PC-3 (cell line): ENCODE data around the gene HDGFL3.

Experiments
- EZH2 ChIP-seq: fragments of 300-600 bp; sonication (generic); IDR thresholded peaks from one replicate; pipeline ENCODE4 v1.6.1; 2017; ENCODE audit warnings: antibody characterized with exemption, mild to moderate bottlenecking, low read length; ENCODE audit not compliant: unreplicated experiment
- TF ChIP-seq, protein P1 (sequence below): fragments of 300-600 bp; sonication (generic); conservative IDR thresholded peaks from 2 replicates; pipeline ENCODE4 v1.5.1; 2017; ENCODE audit warnings: antibody characterized with exemption, low read depth, mild to moderate bottlenecking, low read length

DNA sequence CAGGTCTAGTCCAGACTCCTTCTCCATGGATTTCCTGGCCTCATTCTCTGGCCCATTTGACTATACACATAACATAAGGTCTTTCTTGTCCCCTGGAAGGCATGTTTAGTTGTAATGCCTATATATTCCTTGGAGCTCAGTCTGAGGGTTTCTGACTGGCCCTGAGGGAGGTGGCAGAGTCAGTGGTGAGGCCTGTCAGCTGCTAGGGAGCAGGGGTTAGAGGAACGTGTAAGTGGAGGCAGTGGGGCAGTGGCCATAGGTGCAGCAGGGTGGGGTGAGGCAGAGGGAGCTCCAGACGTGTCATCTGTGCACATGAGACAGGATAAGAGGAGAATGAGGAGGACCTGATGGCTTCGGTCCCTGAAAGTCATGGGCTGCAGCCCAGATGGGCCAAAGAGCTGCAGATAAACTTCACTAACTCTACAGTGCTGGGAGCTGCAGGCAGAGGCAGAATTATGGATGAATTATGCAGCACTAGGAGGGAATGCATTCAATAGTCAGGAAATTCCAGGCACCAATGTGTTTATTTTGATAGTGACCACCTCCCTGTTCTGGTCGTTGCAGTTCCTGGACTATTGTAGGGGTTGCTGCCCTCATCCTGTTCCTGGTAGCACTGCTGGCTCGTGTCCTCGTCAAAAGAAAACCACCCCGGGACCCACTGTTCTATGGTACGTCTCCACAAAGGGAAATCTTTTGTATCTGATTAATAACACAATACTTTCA, 95.2 kb downstream of the HDGFL3 start:
- TF ChIP-seq, protein P1, sequence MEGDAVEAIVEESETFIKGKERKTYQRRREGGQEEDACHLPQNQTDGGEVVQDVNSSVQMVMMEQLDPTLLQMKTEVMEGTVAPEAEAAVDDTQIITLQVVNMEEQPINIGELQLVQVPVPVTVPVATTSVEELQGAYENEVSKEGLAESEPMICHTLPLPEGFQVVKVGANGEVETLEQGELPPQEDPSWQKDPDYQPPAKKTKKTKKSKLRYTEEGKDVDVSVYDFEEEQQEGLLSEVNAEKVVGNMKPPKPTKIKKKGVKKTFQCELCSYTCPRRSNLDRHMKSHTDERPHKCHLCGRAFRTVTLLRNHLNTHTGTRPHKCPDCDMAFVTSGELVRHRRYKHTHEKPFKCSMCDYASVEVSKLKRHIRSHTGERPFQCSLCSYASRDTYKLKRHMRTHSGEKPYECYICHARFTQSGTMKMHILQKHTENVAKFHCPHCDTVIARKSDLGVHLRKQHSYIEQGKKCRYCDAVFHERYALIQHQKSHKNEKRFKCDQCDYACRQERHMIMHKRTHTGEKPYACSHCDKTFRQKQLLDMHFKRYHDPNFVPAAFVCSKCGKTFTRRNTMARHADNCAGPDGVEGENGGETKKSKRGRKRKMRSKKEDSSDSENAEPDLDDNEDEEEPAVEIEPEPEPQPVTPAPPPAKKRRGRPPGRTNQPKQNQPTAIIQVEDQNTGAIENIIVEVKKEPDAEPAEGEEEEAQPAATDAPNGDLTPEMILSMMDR = no peak
- TF ChIP-seq EZH2 = no peak
